HepG2 (cell line): ENCODE measurements around the gene TM2D3. TPM values are rescaled to one million over a fixed set of nuclear protein-coding genes. Genes with fewer than 3 reads are reported as not detected.
A peak's percentile ranks its signal among the peaks of the same experiment; 100 is the strongest.

Experiments used
- ARID2 ChIP-seq: sonication (generic); formaldehyde crosslinking; IDR thresholded peaks from 2 replicates; pipeline ENCODE4 v1.8.1; 2022; ENCODE audit warnings: mild to moderate bottlenecking, missing genetic modification reagents, borderline replicate concordance
- ARID3A ChIP-seq: IDR thresholded peaks from 2 replicates; pipeline ENCODE4 v1.6.1; 2012; ENCODE audit warnings: low read depth, low read length, improper control_type of control experiment
- CCAR2 ChIP-seq: fragments of 200-400 bp; formaldehyde crosslinking; optimal IDR thresholded peaks from 2 replicates; pipeline ENCODE3; 2018; ENCODE audit warnings: low read depth, mild to moderate bottlenecking, low read length, moderate library complexity
- CCDC6 ChIP-seq: sonication (generic); formaldehyde crosslinking; IDR thresholded peaks from 2 replicates; pipeline ENCODE4 v1.8.1; 2022; ENCODE audit warnings: mild to moderate bottlenecking, missing genetic modification reagents, moderate library complexity
- GATAD2A ChIP-seq: IDR thresholded peaks from 2 replicates; pipeline ENCODE4 v1.6.1; 2016
- IRF2 ChIP-seq: IDR thresholded peaks from 2 replicates; pipeline ENCODE4 v1.6.1; 2018; ENCODE audit warnings: missing genetic modification reagents, missing compliant biosample characterization
- IRX3 ChIP-seq: sonication (generic); formaldehyde crosslinking; IDR thresholded peaks from 2 replicates; pipeline ENCODE4 v1.8.1; 2023; ENCODE audit warnings: mild to moderate bottlenecking, low read depth, missing genetic modification reagents, borderline replicate concordance
- MIER2 ChIP-seq: IDR thresholded peaks from 2 replicates; pipeline ENCODE4 v1.6.1; 2016; ENCODE audit warnings: missing biosample characterization, missing genetic modification reagents
- PTBP1 ChIP-seq: fragments of 200-400 bp; formaldehyde crosslinking; IDR thresholded peaks from 2 replicates; pipeline ENCODE4 v1.6.1; 2018; ENCODE audit warnings: low read length, low read depth; ENCODE audit not compliant: poor library complexity, severe bottlenecking
- SKI ChIP-seq: fragments of 450-650 bp; IDR thresholded peaks from one replicate; pipeline ENCODE4 v1.6.1; 2018; ENCODE audit warnings: mild to moderate bottlenecking; ENCODE audit not compliant: partially characterized antibody
- SMAD9 ChIP-seq: sonication (generic); formaldehyde crosslinking; IDR thresholded peaks from 2 replicates; pipeline ENCODE4 v1.5.1; 2020; ENCODE audit warnings: mild to moderate bottlenecking, missing genetic modification reagents
- ZIK1 ChIP-seq: sonication (generic); formaldehyde crosslinking; IDR thresholded peaks from 2 replicates; pipeline ENCODE4 v1.5.0; 2020; ENCODE audit warnings: mild to moderate bottlenecking, low read depth, missing genetic modification reagents, borderline replicate concordance
- ZNF205 ChIP-seq: IDR thresholded peaks from 2 replicates; pipeline ENCODE4 v1.6.1; 2018; ENCODE audit warnings: missing biosample characterization, missing genetic modification reagents
- ZNF263 ChIP-seq: sonication (generic); formaldehyde crosslinking; IDR thresholded peaks from 2 replicates; pipeline ENCODE4 v1.4.0; 2020; ENCODE audit warnings: missing genetic modification reagents
- ZNF350 ChIP-seq: sonication (generic); formaldehyde crosslinking; IDR thresholded peaks from 2 replicates; pipeline ENCODE4 v1.4.0; 2020; ENCODE audit warnings: mild to moderate bottlenecking, low read depth, missing genetic modification reagents, borderline replicate concordance
- ZNF431 ChIP-seq: sonication (generic); formaldehyde crosslinking; IDR thresholded peaks from 2 replicates; pipeline ENCODE4 v1.9.0; 2022; ENCODE audit warnings: missing genetic modification reagents, low read depth, mild to moderate bottlenecking, borderline replicate concordance
- ZNF530 ChIP-seq: sonication (generic); formaldehyde crosslinking; IDR thresholded peaks from 2 replicates; pipeline ENCODE4 v1.5.0; 2020; ENCODE audit warnings: low read depth, mild to moderate bottlenecking, missing genetic modification reagents
- ZNF563 ChIP-seq: sonication (generic); formaldehyde crosslinking; IDR thresholded peaks from 2 replicates; pipeline ENCODE4 v1.8.0; 2022; ENCODE audit warnings: mild to moderate bottlenecking, moderate library complexity, missing genetic modification reagents
- polyA plus RNA-seq, 8 experiments: library from polyadenylated mRNA; depleted of rRNA in 3 of 8; stranded (reverse) in 7 of 8; unstranded in 1 of 8; fragments of >200 nt; fragmentation: Illumina TruSeq in 4 of 8; extraction: Trizol in 4 of 8; gene quantifications; 2 replicates each; pipeline versions ENCODE4 v1.2.1 to v1.2.3, GENCODE V29; 2011 to 2016; ENCODE audit warnings: low read depth in 4 of 8, missing spikeins in 1 of 8, mixed read lengths in 1 of 8; ENCODE audit not compliant: insufficient read depth in 1 of 8
- total RNA-seq, 5 experiments: library from RNA; depleted of rRNA; stranded (reverse); fragments of >200 nt; fragmentation: Illumina TruSeq; extraction: Trizol; gene quantifications; 2 replicates each; pipeline ENCODE4 v1.2.3, GENCODE V29; 2016; ENCODE audit warnings: low read depth in 1 of 5
- TF ChIP-seq, protein P1 (sequence below): sonication (generic); formaldehyde crosslinking; IDR thresholded peaks from 2 replicates; pipeline ENCODE4 v1.8.0; 2022; ENCODE audit warnings: missing genetic modification reagents, mild to moderate bottlenecking, moderate library complexity, borderline replicate concordance
- TF ChIP-seq, protein P2 (sequence below): sonication (generic); formaldehyde crosslinking; conservative IDR thresholded peaks from 2 replicates; pipeline ENCODE4 v1.8.0; 2022; ENCODE audit warnings: mild to moderate bottlenecking, moderate library complexity, missing genetic modification reagents
- TF ChIP-seq, protein P3 (sequence below): sonication (generic); formaldehyde crosslinking; IDR thresholded peaks from 2 replicates; pipeline ENCODE4 v1.8.0; 2022; ENCODE audit warnings: missing genetic modification reagents, mild to moderate bottlenecking, inconsistent platforms, borderline replicate concordance

TM2D3 gene
- total and polyA plus RNA-seq, 2 of the 13 experiments (the other 11 are each of a cell fraction or from before 2014, with no cell fraction given): 31.1 to 72.7 TPM

GRCh38 chr15:101615986-101616848 lies 36.0 kb downstream of the TM2D3 start (continued):
- TF ChIP-seq ZNF263 (CRISPR knock-in tag): no peak
- no peak for TF ChIP-seq SMAD9
- TF ChIP-seq, protein P1, sequence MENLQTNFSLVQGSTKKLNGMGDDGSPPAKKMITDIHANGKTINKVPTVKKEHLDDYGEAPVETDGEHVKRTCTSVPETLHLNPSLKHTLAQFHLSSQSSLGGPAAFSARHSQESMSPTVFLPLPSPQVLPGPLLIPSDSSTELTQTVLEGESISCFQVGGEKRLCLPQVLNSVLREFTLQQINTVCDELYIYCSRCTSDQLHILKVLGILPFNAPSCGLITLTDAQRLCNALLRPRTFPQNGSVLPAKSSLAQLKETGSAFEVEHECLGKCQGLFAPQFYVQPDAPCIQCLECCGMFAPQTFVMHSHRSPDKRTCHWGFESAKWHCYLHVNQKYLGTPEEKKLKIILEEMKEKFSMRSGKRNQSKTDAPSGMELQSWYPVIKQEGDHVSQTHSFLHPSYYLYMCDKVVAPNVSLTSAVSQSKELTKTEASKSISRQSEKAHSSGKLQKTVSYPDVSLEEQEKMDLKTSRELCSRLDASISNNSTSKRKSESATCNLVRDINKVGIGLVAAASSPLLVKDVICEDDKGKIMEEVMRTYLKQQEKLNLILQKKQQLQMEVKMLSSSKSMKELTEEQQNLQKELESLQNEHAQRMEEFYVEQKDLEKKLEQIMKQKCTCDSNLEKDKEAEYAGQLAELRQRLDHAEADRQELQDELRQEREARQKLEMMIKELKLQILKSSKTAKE (CRISPR knock-in tag): peak; percentile 69
- 0 out of 2 replicates have a peak, but pooled peaks have one; percentile 76 for TF ChIP-seq ZNF205 (CRISPR knock-in tag)
- no peak for TF ChIP-seq PTBP1
- TF ChIP-seq CCAR2: no peak
- peak; percentile 24; the same call in 1 of the 2 replicates for TF ChIP-seq ZNF563
- peak; percentile 85 for TF ChIP-seq GATAD2A (CRISPR knock-in tag)
- TF ChIP-seq ZIK1: no peak
- TF ChIP-seq IRF2: peak; percentile 45; the same call in 1 of the 2 replicates
- TF ChIP-seq CCDC6 (CRISPR knock-in tag): 0 out of 2 replicates have a peak, but pooled peaks have one; percentile 56
- TF ChIP-seq SKI: no peak
- TF ChIP-seq, protein P2, sequence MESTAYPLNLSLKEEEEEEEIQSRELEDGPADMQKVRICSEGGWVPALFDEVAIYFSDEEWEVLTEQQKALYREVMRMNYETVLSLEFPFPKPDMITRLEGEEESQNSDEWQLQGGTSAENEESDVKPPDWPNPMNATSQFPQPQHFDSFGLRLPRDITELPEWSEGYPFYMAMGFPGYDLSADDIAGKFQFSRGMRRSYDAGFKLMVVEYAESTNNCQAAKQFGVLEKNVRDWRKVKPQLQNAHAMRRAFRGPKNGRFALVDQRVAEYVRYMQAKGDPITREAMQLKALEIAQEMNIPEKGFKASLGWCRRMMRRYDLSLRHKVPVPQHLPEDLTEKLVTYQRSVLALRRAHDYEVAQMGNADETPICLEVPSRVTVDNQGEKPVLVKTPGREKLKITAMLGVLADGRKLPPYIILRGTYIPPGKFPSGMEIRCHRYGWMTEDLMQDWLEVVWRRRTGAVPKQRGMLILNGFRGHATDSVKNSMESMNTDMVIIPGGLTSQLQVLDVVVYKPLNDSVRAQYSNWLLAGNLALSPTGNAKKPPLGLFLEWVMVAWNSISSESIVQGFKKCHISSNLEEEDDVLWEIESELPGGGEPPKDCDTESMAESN (CRISPR knock-in tag): peak; percentile 55; the same call in 1 of the 2 replicates
- peak; percentile 76 for TF ChIP-seq ZNF431 (CRISPR knock-in tag)
- TF ChIP-seq ARID2 (CRISPR knock-in tag): 0 out of 2 replicates have a peak, but pooled peaks have one; percentile 54
- TF ChIP-seq ARID3A: no peak
- no peak for TF ChIP-seq ZNF530 (CRISPR knock-in tag)
- TF ChIP-seq MIER2 (CRISPR knock-in tag): no peak
- TF ChIP-seq, protein P3, sequence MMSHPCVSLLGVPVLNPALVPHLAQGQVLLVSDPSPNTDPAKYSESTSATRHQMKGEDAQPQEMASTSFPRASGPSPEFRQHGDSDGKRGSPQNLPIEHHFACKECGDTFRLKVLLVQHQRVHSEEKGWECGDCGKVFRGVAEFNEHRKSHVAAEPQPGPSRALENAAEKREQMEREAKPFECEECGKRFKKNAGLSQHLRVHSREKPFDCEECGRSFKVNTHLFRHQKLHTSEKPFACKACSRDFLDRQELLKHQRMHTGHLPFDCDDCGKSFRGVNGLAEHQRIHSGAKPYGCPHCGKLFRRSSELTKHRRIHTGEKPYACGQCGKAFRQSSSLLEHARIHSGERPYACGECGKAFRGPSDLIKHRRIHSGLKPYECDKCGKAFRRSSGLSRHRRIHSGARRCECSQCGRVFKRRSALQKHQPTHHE: 0 out of 2 replicates have a peak, but pooled peaks have one; percentile 71
- TF ChIP-seq ZNF350 (CRISPR knock-in tag): peak; percentile 20; the same call in 1 of the 2 replicates
- no peak for TF ChIP-seq IRX3 (CRISPR knock-in tag)
